HEK293 (cell line): Measurements from ENCODE around the gene REEP6.

Experiments
- CTCF ChIP-seq: fragments of 450-650 bp; formaldehyde crosslinking; IDR thresholded peaks from 2 replicates; pipeline ENCODE4 v1.5.1; 2016; ENCODE audit warnings: missing biosample characterization, missing genetic modification characterization
- ELK4 ChIP-seq: IDR thresholded peaks from 2 replicates; pipeline ENCODE4 v1.6.1; 2011; ENCODE audit warnings: mild to moderate bottlenecking, low read depth, low read length, borderline replicate concordance
- PATZ1 ChIP-seq: fragments of 450-650 bp; formaldehyde crosslinking; IDR thresholded peaks from 2 replicates; pipeline ENCODE4 v1.5.1; 2016; ENCODE audit warnings: missing biosample characterization, missing genetic modification characterization
- ZBTB1 ChIP-seq: fragments of 450-650 bp; formaldehyde crosslinking; IDR thresholded peaks from 2 replicates; pipeline ENCODE4 v1.5.1; 2016; ENCODE audit warnings: missing biosample characterization, missing genetic modification characterization
- ZBTB49 ChIP-seq: fragments of 450-650 bp; formaldehyde crosslinking; IDR thresholded peaks from 2 replicates; pipeline ENCODE4 v1.5.1; 2016; ENCODE audit warnings: missing biosample characterization, missing genetic modification characterization, low read depth
- ZNF138 ChIP-seq: fragments of 450-650 bp; formaldehyde crosslinking; IDR thresholded peaks from 2 replicates; pipeline ENCODE4 v1.5.1; 2016; ENCODE audit warnings: missing biosample characterization, missing genetic modification characterization, borderline replicate concordance
- ZNF398 ChIP-seq: fragments of 450-650 bp; formaldehyde crosslinking; IDR thresholded peaks from 2 replicates; pipeline ENCODE4 v1.5.1; 2017; ENCODE audit warnings: missing biosample characterization, missing genetic modification characterization
- ZNF426 ChIP-seq: fragments of 450-650 bp; formaldehyde crosslinking; IDR thresholded peaks from 2 replicates; pipeline ENCODE4 v1.5.1; 2017; ENCODE audit warnings: missing biosample characterization, missing genetic modification characterization, mild to moderate bottlenecking, inconsistent platforms, moderate library complexity
- ZNF510 ChIP-seq: fragments of 450-650 bp; formaldehyde crosslinking; IDR thresholded peaks from 2 replicates; pipeline ENCODE4 v1.5.1; 2018; ENCODE audit warnings: mild to moderate bottlenecking, missing genetic modification characterization, missing biosample characterization; ENCODE audit not compliant: insufficient replicate concordance

- TF ChIP-seq CTCF (tag by site-specific recombination) (no peak), PATZ1 (tag by site-specific recombination) (no peak; the same call in none of the 2 replicates), ELK4 (no peak), ZNF398 (tag by site-specific recombination) (no peak), ZBTB49 (tag by site-specific recombination) (no peak), ZNF510 (tag by site-specific recombination) (no peak), ZNF426 (tag by site-specific recombination) (no peak), ZNF138 (no peak), ZBTB1 (no peak)
These were observed 34.0 kb downstream of the REEP6 start for GRCh38 chr19:1524972-1525325.
